GM19193 (cell line): ENCODE measurements around the gene ADGRG1.

Source experiments
- POLR2A ChIP-seq: IDR thresholded peaks from 4 replicates; pipeline ENCODE4 v1.6.1; 2011; ENCODE audit not compliant: insufficient read depth, insufficient read length; ENCODE audit errors: extremely low read depth

Gene ADGRG1

GRCh38 chr16:57600952-57601580 is 27.4 kb upstream of the ADGRG1 start:
- TF ChIP-seq POLR2A: no peak

GRCh38 chr16:57601801-57602478 is 26.5 kb upstream of the ADGRG1 start:
- TF ChIP-seq POLR2A: no peak

DNA sequence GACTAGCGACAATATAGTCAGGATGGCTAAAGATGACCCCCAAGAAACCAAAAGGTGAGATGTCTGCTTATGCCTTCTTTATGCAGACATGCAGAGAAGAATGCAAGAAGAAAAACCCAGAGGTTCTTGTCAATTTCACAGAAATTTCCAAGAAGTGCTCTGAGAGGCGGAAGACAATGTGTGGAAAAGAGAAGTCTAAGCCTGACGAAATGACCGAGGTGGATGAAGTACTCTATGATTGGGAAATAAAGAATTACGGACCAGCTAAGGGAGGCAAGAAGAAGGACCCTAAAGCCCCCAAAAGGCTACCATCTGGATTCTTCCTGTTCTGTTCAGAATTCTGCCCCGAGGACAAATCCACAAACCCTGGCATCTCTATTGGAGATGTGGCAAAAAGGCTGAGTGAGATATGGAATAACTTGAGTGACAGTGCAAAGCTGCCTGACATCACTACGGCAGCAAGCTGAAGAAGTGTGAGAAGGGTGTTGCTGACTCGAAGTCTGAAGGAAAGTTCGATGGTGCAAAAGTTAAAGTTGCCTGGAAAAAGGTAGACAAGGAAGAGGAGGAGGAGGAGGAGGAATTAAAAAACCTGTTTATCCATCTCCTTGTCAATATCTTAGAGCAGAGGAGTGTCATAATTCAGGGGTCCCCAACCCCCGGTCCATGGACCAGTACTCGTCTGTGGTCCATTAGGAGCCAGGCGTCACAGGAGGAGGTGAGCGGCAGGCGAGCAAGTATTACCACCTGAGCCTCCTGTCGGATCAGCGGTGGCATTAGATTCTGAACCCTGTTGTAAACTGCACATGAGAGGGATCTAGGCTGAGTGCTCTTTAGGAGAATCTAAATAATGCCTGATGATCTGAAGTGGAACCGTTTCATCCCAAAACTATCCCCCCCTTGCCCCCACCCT is 25.1 kb upstream of the ADGRG1 start:
- TF ChIP-seq POLR2A: no peak

- TF ChIP-seq POLR2A: no peak
Measured at GRCh38 chr16:57604177-57604576, 24.3 kb upstream of the ADGRG1 start.

DNA sequence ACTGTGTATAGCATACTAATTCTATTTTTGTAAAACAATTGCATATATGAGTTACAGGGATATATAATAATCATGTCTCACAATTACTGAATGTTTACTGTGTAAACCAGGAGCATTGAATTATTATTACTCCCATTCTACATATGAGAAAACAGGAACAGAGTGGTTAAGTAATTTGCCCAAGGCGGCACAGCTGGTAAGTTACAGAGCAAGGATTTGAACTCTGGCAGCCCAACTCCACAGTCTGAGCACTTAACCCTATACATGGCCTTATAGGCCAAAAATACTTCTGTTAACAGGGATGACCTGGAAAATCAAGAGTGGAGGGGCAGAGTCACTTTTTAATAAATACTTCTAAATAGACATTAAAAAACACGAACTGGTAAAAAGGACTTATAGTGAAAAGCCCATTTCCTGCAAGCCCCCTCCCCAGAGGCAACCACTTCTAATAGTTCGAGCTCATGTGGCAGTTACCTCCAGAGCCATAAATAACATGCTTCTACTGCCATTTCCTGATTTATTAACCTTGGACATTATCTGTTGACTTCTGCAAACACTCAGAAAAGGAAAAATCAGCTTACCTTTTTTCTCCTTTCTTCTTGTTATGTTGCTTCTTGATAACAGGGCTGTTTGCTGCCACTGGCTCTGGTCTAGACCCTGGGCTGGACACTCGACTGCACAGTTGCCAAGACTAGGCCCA is 22.1 kb upstream of the ADGRG1 start:
- no peak for TF ChIP-seq POLR2A

GRCh38 chr16:57606847-57607501 is 21.5 kb upstream of the ADGRG1 start:
- no peak for TF ChIP-seq POLR2A

DNA sequence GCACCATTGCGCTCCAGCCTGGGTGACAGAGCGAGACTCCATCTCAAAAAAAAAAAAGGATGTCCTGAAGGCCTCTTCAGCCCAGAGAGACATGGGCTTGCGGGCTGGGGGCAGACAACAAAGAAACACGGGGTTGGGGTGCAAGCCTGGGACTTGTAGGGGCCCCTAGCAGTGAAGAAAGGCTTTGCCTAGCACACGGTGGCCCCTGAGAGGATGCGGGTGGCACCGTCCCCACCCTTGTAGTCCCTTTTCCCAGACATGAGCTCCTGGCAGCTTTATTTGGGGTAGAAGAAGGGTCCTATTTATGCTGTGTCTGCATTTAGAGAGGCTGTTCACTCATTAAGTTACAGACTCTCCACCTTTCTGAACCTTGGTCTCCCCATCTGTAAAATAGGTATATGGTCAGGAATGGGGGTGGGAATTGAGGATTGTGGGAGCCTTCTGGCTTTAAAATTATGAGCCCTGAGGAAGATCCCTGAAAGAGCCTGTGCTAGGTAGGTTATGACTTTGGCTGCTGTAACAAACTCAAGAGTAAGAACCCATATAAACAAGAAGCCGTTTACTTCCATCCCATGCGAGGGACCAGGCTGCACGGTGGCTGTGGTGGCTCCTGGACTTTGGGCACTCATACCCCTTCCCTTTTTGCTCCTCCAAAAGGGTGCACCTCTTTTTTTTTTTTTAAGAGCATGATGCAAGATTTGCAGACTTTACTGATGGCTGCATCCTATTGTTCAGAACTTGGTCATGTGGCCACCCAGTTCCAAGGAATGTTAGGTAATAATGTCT is 20.6 kb upstream of the ADGRG1 start:
- no peak for TF ChIP-seq POLR2A

DNA sequence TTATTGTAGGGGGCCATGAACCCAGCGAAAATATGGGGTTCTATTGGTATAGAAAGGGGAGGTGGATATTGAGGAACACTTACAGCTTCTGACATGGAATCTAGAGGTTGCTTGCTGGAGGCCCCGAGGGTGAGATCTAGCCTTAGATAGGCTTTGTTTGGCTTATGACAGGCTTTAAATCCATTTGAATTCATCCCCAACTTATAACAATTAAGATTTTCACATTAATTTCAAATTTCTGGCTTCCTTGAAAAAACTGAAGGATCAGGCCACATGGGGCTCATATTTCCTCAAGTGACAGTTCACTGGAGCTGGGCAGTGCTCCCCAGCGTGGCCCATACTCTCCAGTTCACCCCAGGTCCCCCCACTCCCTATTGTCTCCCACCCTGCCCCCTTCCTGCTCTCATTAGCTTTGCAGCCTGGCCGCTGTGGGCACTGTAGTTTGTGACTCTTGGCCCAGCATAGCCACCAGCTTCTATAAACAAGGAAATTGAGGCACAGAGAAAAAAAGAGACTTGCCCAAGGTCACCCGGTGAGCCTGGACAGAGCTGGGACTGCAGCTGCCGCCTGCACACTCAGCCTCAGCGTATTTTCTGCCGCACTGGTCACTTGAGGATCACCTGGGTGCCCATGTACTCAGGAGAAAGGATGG is 19.8 kb upstream of the ADGRG1 start:
- TF ChIP-seq POLR2A: no peak

DNA sequence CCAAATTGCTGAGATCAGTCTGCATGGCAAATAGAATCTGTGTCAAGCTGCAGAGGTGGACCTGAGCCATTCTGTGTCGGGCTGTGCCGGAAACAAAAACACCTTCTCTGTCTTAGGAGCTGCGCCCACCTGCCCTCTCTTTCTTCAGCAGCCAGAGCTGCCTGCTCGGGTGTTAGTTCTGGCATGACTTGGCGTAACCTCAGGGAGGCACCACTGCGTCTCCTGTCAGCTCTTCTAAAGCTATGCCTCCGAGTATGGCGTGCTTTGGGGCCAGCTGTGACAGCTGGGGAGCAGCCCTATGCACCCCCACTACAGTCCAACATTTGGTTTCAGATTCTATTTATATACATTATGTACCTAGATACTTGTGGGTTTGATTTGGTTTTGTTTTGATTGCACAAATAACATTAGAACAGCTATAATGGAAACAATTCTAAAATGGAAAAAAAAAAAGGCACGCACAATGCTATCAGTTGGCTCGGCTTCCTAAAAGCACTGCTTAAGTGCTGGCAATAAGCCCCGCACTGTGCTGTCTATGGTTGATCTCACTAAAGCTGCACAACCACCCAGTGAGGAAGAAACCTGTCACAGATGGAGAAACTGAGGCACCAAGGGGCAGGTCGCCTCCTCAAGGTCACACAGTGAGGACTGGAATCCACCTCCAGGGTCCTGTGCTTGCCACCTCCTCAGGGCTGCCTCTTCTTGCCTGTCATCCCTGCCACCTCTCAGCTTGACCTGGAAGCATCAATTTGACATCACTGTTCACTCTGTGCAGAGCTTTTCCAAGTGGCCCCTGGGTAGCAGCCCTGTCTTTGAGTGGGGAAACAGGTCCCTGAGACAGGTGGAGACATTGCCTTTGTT is 18.7 kb upstream of the ADGRG1 start:
- no peak for TF ChIP-seq POLR2A

- no peak for TF ChIP-seq POLR2A
Measured at GRCh38 chr16:57610611-57611010, 17.8 kb upstream of the ADGRG1 start.

DNA sequence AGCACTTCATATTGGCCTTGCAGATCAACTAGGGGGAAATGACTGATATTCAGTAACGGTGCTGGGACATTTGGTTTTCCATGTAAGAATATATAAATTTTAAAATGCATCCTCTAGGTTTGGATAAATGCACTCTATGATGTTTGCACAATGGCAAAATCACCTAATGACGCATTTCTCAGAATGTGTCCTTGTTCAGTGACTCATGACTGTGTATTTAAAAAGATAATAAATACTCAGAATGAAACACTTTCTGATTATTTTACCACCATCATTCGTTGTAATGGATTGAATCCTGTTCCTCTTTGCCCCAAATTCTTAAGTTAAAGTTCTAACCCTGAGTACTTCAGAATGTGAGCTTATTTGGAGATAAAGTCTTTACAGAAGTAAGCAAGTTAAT is 17.2 kb upstream of the ADGRG1 start:
- TF ChIP-seq POLR2A: no peak

- no peak for TF ChIP-seq POLR2A
Measured at GRCh38 chr16:57611706-57612105, 16.7 kb upstream of the ADGRG1 start.
